Neural progenitor cell (in vitro differentiated cells): ENCODE data around the gene ITGB3. TPM values are rescaled to one million over a fixed set of nuclear protein-coding genes. Genes with fewer than 3 reads are reported as not detected.

Experiments
- DNase-seq: peaks from one replicate; pipeline ENCODE4 v3.0.0-alpha.2; 2016; ENCODE audit warnings: low spot score
- H2AFZ ChIP-seq: fragments of 200-600 bp; sonication (generic); replicated peaks from 2 replicates; pipeline ENCODE4 v1.6.1; 2016; ENCODE audit warnings: antibody characterized with exemption
- H3F3A ChIP-seq: fragments of 200-600 bp; sonication (generic); 2 replicates; pipeline ENCODE4 v1.6.1; 2016; ENCODE audit warnings: antibody characterized with exemption, low read depth
- H3K27ac ChIP-seq: fragments of 200-600 bp; sonication (generic); 2 replicates; pipeline ENCODE4 v1.5.1; 2016; ENCODE audit warnings: mild to moderate bottlenecking
- H3K27me3 ChIP-seq: fragments of 200-600 bp; sonication (generic); 2 replicates; pipeline ENCODE4 v1.6.1; 2016; ENCODE audit warnings: mild to moderate bottlenecking, moderate library complexity
- H3K36me3 ChIP-seq: fragments of 200-600 bp; sonication (generic); 2 replicates; pipeline ENCODE4 v1.5.1; 2016
- H3K4me1 ChIP-seq: fragments of 200-600 bp; sonication (generic); 2 replicates; pipeline ENCODE4 v1.6.1; 2016; ENCODE audit warnings: mixed run types
- H3K4me2 ChIP-seq: fragments of 200-600 bp; sonication (generic); 2 replicates; pipeline ENCODE4 v1.6.1; 2016
- H3K4me3 ChIP-seq: fragments of 200-600 bp; sonication (generic); 2 replicates; pipeline ENCODE4 v1.5.1; 2016
- H3K79me2 ChIP-seq: fragments of 200-600 bp; sonication (generic); 2 replicates; pipeline ENCODE4 v1.6.1; 2016; ENCODE audit warnings: low read depth
- H3K9ac ChIP-seq: fragments of 200-600 bp; sonication (generic); 2 replicates; pipeline ENCODE4 v1.6.1; 2016
- H3K9me3 ChIP-seq: fragments of 200-600 bp; sonication (generic); 2 replicates; pipeline ENCODE4 v1.5.1; 2016; ENCODE audit warnings: low read depth
- H4K20me1 ChIP-seq: fragments of 200-600 bp; sonication (generic); 2 replicates; pipeline ENCODE4 v1.6.1; 2016; ENCODE audit warnings: low read depth
- H3K27ac Mint-ChIP-seq: 3 replicates; pipeline ENCODE4 v1.8.0; 2021; ENCODE audit warnings: mixed read lengths
- H3K27me3 Mint-ChIP-seq: 2 replicates; pipeline ENCODE4 v1.8.0; 2022; ENCODE audit warnings: low read depth, mild to moderate bottlenecking, inconsistent platforms, moderate library complexity, mixed read lengths; ENCODE audit not compliant: insufficient read depth
- H3K36me3 Mint-ChIP-seq: 3 replicates; pipeline ENCODE4 v1.8.0; 2021; ENCODE audit warnings: mixed read lengths
- H3K4me1 Mint-ChIP-seq: 3 replicates; pipeline ENCODE4 v1.8.0; 2021; ENCODE audit warnings: mixed read lengths
- H3K4me3 Mint-ChIP-seq: 3 replicates; pipeline ENCODE4 v1.8.0; 2021; ENCODE audit warnings: mild to moderate bottlenecking, moderate library complexity, mixed read lengths
- H3K9me3 Mint-ChIP-seq: 3 replicates; pipeline ENCODE4 v1.8.0; 2020; ENCODE audit warnings: mixed read lengths
- CTCF ChIP-seq: fragments of 200-600 bp; sonication (generic); IDR thresholded peaks from 2 replicates; pipeline ENCODE4 v1.5.1; 2017; ENCODE audit warnings: antibody characterized with exemption, mild to moderate bottlenecking
- EZH2 ChIP-seq: fragments of 200-600 bp; sonication (generic); IDR thresholded peaks from 2 replicates; pipeline ENCODE4 v1.6.1; 2017; ENCODE audit warnings: antibody characterized with exemption, mild to moderate bottlenecking, moderate library complexity
- EZH2phosphoT487 ChIP-seq: fragments of 200-600 bp; sonication (generic); IDR thresholded peaks from 2 replicates; pipeline ENCODE4 v1.6.1; 2017; ENCODE audit warnings: antibody characterized with exemption
- total RNA-seq: library from RNA; depleted of rRNA; stranded (reverse); fragments of >200 nt; gene quantifications from 2 replicates; pipeline ENCODE4 v1.2.3, GENCODE V29; 2015; ENCODE audit warnings: low replicate concordance

The ITGB3 gene
- total RNA-seq, 1 donor from 2014 or later = 0.47 TPM

- peaks cover 12% of the 10 kb centered on the region for H3K27me3 Mint-ChIP-seq
- no peak overlapping the region for H3K27ac Mint-ChIP-seq
Observed at GRCh38 chr17:47244697-47245096, 8.9 kb upstream of the ITGB3 start.

GRCh38 chr17:47246120-47246519 is 7.5 kb upstream of the ITGB3 start:
- no peak for TF ChIP-seq CTCF
- no peak for TF ChIP-seq EZH2phosphoT487
- TF ChIP-seq EZH2 = no peak
- H2AFZ ChIP-seq = no peak overlapping the region
- H3K4me1 ChIP-seq = no peaks in the 10 kb centered on the region
- H4K20me1 ChIP-seq = no peaks in the 10 kb centered on the region
- no peak overlapping the region for H3K4me2 ChIP-seq
- H3K9me3 ChIP-seq = no peaks in the 10 kb centered on the region
- no peaks in the 10 kb centered on the region for H3K79me2 ChIP-seq
- no peaks in the 10 kb centered on the region for H3F3A ChIP-seq
- no peaks in the 10 kb centered on the region for H3K9me3 Mint-ChIP-seq
- DNase-seq = no peak
- H3K27ac ChIP-seq = no peak overlapping the region
- no peaks in the 10 kb centered on the region for H3K36me3 Mint-ChIP-seq
- H3K36me3 ChIP-seq = no peaks in the 10 kb centered on the region
- H3K27me3 ChIP-seq = no peaks in the 10 kb centered on the region
- no peak overlapping the region for H3K9ac ChIP-seq
- H3K27me3 Mint-ChIP-seq = peaks cover 11% of the 10 kb centered on the region
- no peak overlapping the region for H3K4me3 Mint-ChIP-seq
- H3K27ac Mint-ChIP-seq = no peak overlapping the region
- H3K4me1 Mint-ChIP-seq = peaks cover 3% of the 10 kb centered on the region
- H3K4me3 ChIP-seq = no peak overlapping the region

More at GRCh38 chr17:47244697-47245096, 8.9 kb upstream of the ITGB3 start:
- Histone ChIP-seq H3K27me3 (no peaks in the 10 kb centered on the region), H4K20me1 (no peaks in the 10 kb centered on the region), H3K4me3 (no peak overlapping the region), H3K9ac (no peak overlapping the region), H3K4me2 (no peak overlapping the region), H3K4me1 (no peaks in the 10 kb centered on the region), H3K9me3 (no peaks in the 10 kb centered on the region), H3K27ac (no peak overlapping the region), H2AFZ (no peak overlapping the region), H3K36me3 (no peaks in the 10 kb centered on the region), H3F3A (no peaks in the 10 kb centered on the region), H3K79me2 (no peaks in the 10 kb centered on the region)
- Mint-ChIP-seq H3K9me3 (no peaks in the 10 kb centered on the region), H3K36me3 (no peaks in the 10 kb centered on the region), H3K4me3 (no peak overlapping the region), H3K4me1 (no peaks in the 10 kb centered on the region)
- TF ChIP-seq CTCF = no peak
- TF ChIP-seq EZH2phosphoT487 = no peak
- no peak for TF ChIP-seq EZH2
- DNase-seq = no peak

- H3K9me3 Mint-ChIP-seq = peaks cover 11% of the 10 kb centered on the region
- no peaks in the 10 kb centered on the region for H3K4me1 ChIP-seq
- peaks cover 8% of the 10 kb centered on the region for H4K20me1 ChIP-seq
- H3K36me3 ChIP-seq = no peaks in the 10 kb centered on the region
- H3K36me3 Mint-ChIP-seq = no peaks in the 10 kb centered on the region
- peaks cover 17% of the 10 kb centered on the region for H3K4me1 Mint-ChIP-seq
- no peak for TF ChIP-seq EZH2phosphoT487
- no peak for TF ChIP-seq EZH2
- TF ChIP-seq CTCF = no peak
- H3K27me3 Mint-ChIP-seq = peaks cover 30% of the 10 kb centered on the region
- H3K27ac Mint-ChIP-seq = no peak overlapping the region
- no peaks in the 10 kb centered on the region for H3K9me3 ChIP-seq
- no peak for DNase-seq
- no peak overlapping the region for H2AFZ ChIP-seq
- no peak overlapping the region for H3K4me2 ChIP-seq
- no peak overlapping the region for H3K4me3 ChIP-seq
- peaks cover 47% of the 10 kb centered on the region for H3K27me3 ChIP-seq
- no peak overlapping the region for H3K4me3 Mint-ChIP-seq
- no peaks in the 10 kb centered on the region for H3K79me2 ChIP-seq
- no peak overlapping the region for H3K9ac ChIP-seq
- H3K27ac ChIP-seq = no peak overlapping the region
- peaks cover 8% of the 10 kb centered on the region for H3F3A ChIP-seq
Observed at GRCh38 chr17:47250855-47251254, 2.8 kb upstream of the ITGB3 start.
